HG03457 (cell line): ENCODE results near the gene FUT9.
"Not testable (repeated sequence)": the region's sequence is repeated elsewhere in the genome, so short reads cannot be mapped to it uniquely, and the experiment has no call there.

Experiments
- ATAC-seq: cut with Tn5 transposase; IDR thresholded peaks from one replicate; pipeline ENCODE4 v1.9.1; 2021; ENCODE audit warnings: moderate number of reproducible peaks; ENCODE audit not compliant: unreplicated experiment

Gene FUT9

GRCh38 chr6:96171112-96171511 is 155.3 kb downstream of the FUT9 start:
- ATAC-seq = no peak

GRCh38 chr6:96184798-96185197 is 169.0 kb downstream of the FUT9 start:
- ATAC-seq = no peak

DNA sequence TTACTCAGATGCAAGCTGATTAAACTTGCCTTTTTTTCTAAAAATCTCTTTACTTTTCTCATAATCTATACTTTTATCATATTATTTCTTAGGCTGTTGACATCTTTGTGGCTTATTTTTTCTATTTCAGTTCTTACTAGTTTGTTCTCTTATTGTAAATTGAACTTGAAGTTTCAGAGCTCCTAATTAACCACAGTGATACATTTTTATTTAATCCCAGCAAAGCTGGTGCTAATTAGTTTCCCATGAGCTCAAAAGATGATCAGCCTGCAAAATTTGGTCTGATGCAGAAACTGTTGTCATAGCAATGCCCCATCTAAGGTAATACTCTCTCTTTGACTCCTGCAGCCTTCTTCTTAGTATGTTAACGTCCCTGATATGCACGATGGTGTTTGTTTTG is 170.3 kb downstream of the FUT9 start:
- no peak for ATAC-seq

- ATAC-seq = no peak
Measured at GRCh38 chr6:96186516-96187195, 170.9 kb downstream of the FUT9 start.

- ATAC-seq = no peak
Measured at GRCh38 chr6:96194675-96195074, 178.9 kb downstream of the FUT9 start.

- ATAC-seq = no peak
Measured at GRCh38 chr6:96195272-96195671, 179.5 kb downstream of the FUT9 start.

DNA sequence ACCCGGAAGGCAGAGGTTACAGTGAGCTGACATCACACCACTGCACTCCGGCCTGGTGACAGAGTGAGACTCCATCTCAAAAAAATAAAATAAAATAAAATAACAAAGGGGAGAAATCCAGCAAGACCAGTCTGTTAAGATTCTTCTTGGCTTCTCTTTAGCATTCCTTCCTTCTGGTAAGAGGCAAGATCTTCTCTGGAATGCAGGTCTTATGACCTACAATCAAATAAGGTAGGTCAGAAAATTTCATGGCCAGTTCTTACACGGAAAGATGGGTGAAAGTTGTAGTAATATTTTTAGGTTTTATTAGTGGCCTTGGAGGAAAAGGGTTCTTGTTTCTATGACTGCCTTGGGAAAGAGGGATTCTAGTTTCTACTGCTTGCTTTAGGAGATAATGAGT is 180.9 kb downstream of the FUT9 start:
- no peak for ATAC-seq

DNA sequence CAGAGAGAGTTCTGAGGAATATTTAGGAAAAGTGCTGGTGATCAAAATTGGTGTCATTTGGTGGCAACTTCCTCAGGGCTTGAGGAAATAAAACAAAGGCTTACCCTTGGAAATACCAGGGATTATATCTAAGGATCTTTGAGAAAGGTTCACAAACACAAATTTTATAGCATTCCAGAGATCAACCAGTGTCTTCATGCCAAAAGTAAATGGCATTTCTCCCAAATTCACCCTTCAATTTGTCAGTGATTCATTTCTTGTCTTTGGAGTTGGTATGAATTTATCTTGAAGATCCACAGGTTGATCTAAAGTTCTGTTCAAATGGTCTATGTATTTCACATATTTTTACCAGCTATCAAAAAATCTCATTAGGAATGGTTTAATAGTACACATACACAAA is 181.5 kb downstream of the FUT9 start:
- ATAC-seq = no peak

DNA sequence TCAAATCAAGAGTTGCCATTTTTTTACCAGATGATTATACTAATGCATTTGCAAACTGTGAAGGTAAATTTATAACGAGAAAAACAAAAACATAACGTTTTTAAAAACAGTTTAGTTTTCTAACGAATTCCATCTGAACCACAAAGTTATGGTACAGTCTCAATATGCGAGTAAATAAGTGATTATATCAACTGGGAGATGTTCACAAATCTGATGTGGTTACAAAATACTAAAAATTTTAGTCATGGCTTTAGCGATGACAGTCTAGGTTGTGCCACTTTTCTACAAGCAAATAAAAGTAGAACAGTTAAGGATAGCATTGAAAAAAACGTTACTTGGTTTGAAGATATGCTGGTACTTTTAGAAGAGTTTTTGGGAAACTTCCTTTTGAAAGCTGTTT is 186.8 kb downstream of the FUT9 start:
- ATAC-seq = no peak

GRCh38 chr6:96211341-96211740 is 195.6 kb downstream of the FUT9 start:
- ATAC-seq = no peak

GRCh38 chr6:96212066-96212465 is 196.3 kb downstream of the FUT9 start:
- ATAC-seq = no peak

- no peak for ATAC-seq
Measured at GRCh38 chr6:96213784-96214183, 198.0 kb downstream of the FUT9 start.

DNA sequence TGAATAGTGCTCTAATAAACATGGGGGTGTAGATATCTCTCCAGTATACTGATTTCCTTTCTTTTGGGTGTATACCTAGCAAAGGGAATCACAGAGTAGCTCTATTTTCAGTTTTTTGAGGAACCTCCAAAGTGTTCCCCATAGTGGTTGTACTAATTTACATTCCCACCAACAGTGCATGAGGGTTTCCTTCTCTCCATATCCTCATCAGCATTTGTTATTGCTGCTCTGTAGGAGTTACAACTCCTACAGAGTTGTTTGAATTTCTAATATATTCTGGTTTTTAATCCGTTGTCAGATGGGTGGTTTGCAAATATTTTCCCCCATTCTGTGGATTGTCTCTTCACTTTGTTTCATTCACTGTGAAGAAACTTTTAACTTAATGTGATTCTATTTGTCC is 207.9 kb downstream of the FUT9 start:
- ATAC-seq = no peak

- ATAC-seq = no peak
Measured at GRCh38 chr6:96227135-96227534, 211.4 kb downstream of the FUT9 start.

DNA sequence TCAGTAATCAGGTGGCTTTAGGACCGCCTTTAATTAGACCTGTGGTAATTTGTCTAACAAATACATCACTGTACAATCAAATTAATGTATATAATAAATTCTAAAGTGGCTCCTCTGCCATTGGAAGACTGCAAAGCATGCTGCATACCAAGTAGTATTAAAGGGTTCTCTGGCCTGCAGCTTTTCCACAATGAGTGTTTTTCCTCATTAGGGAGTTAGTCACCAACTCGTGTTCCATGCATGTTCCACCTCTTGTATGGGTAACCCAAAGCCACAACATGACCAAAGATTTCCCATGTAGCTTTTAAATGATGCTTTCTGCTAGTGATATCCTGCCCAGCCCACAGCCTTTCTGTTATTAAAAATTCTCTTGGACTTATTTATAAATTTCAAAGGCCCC is 218.7 kb downstream of the FUT9 start:
- ATAC-seq = no peak

DNA sequence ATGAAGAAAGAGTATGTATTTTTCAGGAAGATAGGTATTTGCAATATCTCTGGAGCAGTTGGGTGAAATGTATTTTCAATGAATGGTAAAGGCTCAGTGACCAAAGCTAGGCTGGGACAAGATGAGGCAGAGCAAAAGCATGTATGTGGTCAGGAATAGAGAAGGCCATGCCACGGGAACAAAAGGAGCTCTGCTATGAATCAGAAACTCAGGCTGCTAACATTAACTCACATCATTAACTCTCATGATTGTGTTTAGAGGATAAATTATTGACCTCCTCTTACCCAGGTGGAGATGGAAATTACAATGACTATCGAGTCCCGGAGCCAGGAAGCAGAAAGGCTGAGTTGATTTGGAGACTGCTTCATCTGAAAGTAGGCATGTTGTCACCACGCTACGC is 220.2 kb downstream of the FUT9 start:
- no peak for ATAC-seq

DNA sequence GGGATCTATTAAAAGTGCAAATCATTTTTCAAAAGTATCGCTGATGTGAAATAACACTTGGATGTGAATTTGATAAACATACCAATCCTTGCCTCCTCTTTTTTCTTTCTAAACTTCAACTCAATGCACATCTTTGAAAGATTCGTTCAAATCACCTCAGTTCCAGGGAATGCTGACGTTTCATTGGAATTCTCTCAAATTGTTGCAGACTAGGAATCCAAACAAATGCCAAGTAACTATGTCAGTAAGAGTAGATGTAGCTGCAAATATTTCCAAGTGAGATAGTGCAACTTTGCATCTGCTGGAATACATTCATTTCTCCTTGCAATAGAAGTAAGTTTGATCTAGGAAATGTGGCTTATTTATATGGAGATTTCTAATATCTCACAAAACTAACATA is 220.7 kb downstream of the FUT9 start:
- ATAC-seq = no peak

DNA sequence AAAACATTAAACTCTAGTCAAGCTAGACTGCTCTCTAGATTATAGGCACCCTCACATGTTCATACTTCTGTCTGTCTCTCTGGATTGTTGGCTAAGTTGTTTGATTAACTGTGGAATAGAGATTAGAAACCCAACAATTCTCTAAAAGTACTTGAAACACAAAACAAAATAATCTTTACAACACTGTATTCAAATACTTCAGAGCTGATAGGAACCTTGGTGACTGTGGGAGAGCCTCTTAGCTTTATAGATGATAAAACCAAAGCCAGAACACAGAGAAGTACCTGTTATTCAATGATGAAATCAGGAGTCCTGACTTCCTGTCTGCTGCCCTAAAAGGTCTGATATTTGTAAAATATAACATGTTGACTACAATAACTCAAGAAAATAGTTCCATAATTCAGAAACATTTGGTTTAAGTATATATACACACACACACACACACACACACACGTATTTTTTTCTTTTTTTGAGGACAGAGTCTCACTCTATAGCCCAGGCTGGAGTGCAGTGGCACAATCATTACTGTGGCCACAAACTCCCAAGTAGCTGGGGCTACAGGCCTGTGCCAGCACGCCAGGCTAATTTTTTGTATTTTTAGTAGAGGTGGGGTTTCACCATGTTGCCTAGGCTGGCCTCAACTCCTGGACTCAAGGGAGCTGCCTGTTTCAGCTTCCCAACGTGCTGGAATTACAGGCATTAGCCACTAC is 222.0 kb downstream of the FUT9 start:
- no peak for ATAC-seq

DNA sequence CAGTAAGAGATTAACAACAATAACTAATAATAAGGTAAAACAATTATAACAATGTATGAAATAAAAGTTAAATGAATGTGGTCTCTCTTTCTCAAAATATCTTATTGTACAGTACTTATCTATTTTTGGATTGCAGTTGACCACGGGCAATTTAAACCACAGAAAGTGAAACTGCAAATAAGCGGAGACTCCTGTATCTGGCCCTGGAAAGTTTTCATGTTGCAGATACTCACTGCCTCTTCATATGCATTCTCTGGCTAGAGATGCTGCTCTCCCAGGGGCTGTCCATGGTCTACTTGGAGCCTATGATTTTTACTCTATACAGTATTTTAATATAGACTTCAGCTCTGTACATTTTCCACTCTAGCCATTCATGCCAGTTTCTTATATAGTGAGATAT is 230.8 kb downstream of the FUT9 start:
- ATAC-seq = no peak

- no peak for ATAC-seq
Measured at GRCh38 chr6:96249755-96250154, 234.0 kb downstream of the FUT9 start.

DNA sequence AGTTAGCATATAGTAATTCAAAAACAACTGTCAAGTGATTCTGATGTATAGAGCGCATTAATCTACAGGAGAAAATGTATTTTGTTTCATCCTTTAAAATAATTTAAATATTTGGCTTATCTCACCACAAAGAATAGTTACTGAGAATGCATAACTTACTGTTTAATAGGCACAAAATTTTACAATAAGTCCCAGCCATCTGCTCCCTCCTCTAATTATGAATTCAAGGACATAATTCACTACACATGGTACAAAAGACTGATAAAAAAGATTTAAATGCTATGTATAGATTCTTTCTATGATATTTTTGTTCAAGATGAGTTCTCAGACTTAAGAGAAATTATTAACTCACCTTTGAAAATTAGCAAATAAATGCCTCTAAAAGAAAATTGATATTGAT is 242.0 kb downstream of the FUT9 start:
- no peak for ATAC-seq

DNA sequence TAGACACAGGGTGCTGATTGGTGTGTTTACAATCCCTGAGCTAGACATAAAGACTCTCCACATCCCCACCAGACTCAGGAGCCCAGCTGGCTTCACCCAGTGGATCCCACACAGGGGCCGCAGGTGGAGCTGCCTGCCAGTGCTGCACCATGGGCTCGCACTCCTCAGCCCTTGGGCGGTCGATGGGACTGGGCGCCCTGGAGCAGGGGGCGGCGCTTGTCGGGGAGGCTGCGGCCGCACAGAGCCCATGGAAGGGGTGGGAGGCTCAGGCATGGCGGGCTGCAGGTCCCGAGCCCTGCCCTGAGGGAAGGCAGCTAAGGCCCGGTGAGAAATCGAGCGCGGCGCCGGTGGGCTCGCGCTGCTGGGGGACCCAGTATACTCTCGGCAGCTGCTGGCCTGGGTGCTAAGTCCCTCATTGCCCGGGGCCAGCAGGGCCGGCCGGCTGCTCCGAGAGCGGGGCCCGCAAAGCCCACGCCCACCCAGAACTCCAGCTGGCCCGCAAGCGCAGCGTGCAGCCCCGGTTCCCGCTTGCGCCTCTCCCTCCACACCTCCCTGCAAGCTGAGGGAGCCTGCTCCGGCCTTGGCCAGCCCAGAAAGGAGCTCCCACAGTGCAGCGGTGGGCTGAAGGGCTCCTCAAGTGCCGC is 245.1 kb downstream of the FUT9 start:
- ATAC-seq = not testable (repeated sequence)
